Hepatocyte (in vitro differentiated cells): Measurements from ENCODE around the gene SPATS1.

Experiments
- CTCF ChIP-seq: fragments of 200-600 bp; sonication (generic); IDR thresholded peaks from 2 replicates; pipeline ENCODE4 v1.5.1; 2016; ENCODE audit warnings: antibody characterized with exemption, mild to moderate bottlenecking; ENCODE audit not compliant: poor library complexity
- EZH2 ChIP-seq: fragments of 200-600 bp; sonication (generic); IDR thresholded peaks from 2 replicates; pipeline ENCODE4 v1.6.1; 2016; ENCODE audit warnings: antibody characterized with exemption, mild to moderate bottlenecking, borderline replicate concordance

GRCh38 chr6:44339301-44339700 lies 3.1 kb upstream of the SPATS1 start:
- TF ChIP-seq CTCF (no peak), EZH2 (no peak)
